ENCODE measurements around the gene GPR62.

DNA sequence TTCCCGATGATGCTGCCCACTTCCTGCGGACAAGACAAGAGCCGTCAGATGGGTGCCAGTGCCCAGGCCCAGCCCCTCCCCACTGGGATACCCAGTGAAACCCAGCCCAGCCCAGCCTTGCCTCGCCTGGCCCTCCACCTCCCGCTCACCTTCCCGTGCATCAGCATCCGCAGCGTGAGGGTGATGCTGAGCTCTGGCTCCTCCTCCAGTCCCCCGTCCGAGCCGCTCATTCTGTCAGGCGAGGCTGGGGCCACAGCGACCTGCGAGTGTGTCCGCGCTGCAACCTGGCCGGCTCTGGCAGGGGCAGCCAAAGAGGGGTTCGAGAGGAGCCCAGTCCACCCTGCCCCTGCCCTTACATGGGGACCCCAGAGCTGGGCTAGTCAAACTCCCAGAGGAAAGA, 5.8 kb downstream of the GPR62 start:
- TF ChIP-seq, protein P1, sequence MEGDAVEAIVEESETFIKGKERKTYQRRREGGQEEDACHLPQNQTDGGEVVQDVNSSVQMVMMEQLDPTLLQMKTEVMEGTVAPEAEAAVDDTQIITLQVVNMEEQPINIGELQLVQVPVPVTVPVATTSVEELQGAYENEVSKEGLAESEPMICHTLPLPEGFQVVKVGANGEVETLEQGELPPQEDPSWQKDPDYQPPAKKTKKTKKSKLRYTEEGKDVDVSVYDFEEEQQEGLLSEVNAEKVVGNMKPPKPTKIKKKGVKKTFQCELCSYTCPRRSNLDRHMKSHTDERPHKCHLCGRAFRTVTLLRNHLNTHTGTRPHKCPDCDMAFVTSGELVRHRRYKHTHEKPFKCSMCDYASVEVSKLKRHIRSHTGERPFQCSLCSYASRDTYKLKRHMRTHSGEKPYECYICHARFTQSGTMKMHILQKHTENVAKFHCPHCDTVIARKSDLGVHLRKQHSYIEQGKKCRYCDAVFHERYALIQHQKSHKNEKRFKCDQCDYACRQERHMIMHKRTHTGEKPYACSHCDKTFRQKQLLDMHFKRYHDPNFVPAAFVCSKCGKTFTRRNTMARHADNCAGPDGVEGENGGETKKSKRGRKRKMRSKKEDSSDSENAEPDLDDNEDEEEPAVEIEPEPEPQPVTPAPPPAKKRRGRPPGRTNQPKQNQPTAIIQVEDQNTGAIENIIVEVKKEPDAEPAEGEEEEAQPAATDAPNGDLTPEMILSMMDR (conservative IDR thresholded peaks at IDR 0.05; ENCODE audit: low read length) = no peak
- no peak for TF ChIP-seq EZH2phosphoT487 (IDR thresholded peaks at IDR 0.05; ENCODE audit: borderline replicate concordance)

All from Loucy (cell line).